Forelimb muscle (tissue), 1 donor: ENCODE data around the gene USP11. TPM values are rescaled to one million over a fixed set of nuclear protein-coding genes. Genes with fewer than 3 reads are reported as not detected.
A peak's percentile ranks its signal among the peaks of the same experiment; 100 is the strongest.

Experiments used
- DNase-seq: peaks from one replicate; pipeline ENCODE4 v3.0.0-alpha.2; 2013; ENCODE audit warnings: low read depth
- polyA plus RNA-seq: library from polyadenylated mRNA; unstranded; fragments of 120-200 nt; gene quantifications from one replicate; pipeline ENCODE4 v1.2.1, GENCODE V29; 2013; ENCODE audit not compliant: insufficient read length

Gene USP11
- polyA plus RNA-seq, 1 donor, result 94.3 TPM

DNA sequence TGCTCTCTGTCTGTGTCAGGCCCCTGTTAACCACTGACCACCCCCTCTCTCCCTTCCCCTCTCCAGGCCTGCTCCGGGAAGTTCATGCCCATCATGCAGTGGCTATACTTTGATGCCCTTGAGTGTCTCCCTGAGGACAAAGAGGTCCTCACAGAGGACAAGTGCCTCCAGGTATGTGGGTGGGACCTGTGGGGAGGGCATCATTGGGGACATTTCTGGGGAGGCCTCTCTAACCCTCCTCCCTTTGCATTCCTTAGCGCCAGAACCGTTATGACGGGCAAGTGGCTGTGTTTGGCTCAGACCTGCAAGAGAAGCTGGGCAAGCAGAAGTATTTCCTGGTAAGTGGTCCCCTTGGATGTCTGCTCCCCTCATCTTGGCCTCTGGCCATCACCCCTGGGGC is 29.9 kb upstream of the USP11 start:
- DNase-seq, result no peak

- no peak for DNase-seq
Observed at GRCh38 chrX:47204970-47205369, 27.8 kb upstream of the USP11 start.

GRCh38 chrX:47206316-47206715 is 26.5 kb upstream of the USP11 start:
- no peak for DNase-seq

- no peak for DNase-seq
Observed at GRCh38 chrX:47208108-47208507, 24.7 kb upstream of the USP11 start.

GRCh38 chrX:47209508-47210238 is 23.1 kb upstream of the USP11 start:
- DNase-seq, result no peak

GRCh38 chrX:47210661-47211425 is 22.0 kb upstream of the USP11 start:
- no peak for DNase-seq

GRCh38 chrX:47212381-47213293 is 20.2 kb upstream of the USP11 start:
- no peak for DNase-seq

DNA sequence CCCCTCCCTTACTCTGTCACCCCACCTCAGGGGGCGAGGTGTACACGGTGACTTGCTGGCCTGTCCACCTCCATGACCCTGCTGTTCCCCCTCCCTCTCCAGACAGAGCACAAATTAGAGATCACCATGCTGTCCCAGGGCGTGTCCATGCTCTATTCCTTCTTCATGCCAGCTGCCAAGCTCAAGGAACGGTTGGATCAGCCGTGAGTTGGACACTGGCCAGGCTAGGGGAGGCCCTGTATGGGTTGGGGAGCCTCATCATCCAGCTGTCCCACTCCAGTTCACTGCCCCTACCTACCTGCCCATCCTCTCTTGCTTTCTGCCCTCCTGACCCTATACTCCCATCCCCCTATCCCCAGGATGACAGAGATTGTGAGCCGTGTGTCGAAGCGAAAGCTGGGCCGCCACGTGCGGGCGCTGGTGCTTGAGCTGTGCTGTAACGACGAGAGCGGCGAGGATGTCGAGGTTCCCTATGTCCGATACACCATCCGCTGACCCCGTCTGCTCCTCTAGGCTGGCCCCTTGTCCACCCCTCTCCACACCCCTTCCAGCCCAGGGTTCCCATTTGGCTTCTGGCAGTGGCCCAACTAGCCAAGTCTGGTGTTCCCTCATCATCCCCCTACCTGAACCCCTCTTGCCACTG is 18.3 kb upstream of the USP11 start:
- no peak for DNase-seq

DNA sequence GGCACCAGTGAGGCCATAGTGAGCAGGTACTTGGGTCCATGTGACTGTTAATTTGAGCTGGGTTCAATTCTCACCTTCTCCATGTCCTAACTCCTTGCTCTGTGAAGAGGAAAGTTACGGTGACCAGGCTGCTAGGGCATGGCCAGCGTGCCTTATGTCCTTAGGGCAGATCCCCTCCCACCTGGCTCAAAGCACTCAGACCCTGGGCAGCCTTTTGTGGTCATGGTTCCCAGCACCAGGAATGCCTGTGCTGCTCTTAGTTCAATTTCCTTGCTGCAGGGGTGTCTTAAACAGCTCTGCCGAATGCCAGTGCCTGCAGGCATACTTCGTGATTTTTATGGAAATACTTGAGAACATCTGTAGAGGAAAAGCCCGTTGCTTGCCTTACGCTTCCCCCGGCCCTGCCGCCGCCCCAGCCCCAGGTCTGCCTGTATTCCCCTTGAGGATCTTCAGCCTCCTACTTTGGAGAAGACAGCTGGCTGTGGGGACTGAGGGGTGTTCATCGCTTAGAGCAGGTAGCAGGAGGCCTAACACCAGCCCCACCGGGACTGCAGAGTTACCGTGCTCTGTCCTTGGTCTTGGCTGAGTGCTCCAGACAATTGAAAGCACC is 17.4 kb upstream of the USP11 start:
- no peak for DNase-seq

- DNase-seq, result no peak
Observed at GRCh38 chrX:47216393-47216925, 16.4 kb upstream of the USP11 start.

DNA sequence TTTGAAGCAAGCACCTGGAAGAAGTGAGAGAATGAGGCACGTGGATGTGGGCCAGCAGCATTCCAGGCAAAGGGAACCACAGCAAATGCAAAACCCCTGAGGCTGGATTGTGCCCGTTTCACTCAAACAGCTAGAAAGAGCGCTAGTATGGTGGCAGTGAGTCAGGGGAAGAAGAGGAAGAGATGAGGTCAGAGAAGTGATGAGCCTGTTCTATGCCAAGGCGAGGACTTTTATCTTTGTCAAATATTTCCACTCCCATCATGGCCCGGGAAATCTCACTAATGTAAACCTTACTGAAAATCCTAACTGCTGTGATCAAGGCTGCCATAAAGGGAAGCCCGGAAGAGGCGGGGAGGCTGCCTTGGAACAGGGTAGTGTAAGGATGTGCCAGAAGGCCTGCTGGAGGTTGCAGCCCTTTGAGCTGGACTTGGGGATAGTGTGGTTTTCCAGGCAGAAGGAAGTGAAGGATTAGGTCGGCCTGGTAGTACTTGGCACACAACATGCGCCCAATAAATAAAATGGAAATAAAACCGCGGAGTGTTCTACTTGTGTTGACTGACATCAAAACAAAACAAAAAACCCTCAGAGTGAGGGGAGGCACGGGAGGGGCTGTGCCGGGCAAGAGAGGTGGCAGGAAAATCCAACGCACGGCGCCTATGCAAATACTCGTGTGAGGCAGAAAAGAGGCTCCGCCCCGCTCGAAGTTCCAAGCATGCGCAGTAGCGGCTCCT is 15.5 kb upstream of the USP11 start:
- no peak for DNase-seq

GRCh38 chrX:47217852-47218279 is 14.9 kb upstream of the USP11 start:
- peak; percentile 97 for DNase-seq

DNA sequence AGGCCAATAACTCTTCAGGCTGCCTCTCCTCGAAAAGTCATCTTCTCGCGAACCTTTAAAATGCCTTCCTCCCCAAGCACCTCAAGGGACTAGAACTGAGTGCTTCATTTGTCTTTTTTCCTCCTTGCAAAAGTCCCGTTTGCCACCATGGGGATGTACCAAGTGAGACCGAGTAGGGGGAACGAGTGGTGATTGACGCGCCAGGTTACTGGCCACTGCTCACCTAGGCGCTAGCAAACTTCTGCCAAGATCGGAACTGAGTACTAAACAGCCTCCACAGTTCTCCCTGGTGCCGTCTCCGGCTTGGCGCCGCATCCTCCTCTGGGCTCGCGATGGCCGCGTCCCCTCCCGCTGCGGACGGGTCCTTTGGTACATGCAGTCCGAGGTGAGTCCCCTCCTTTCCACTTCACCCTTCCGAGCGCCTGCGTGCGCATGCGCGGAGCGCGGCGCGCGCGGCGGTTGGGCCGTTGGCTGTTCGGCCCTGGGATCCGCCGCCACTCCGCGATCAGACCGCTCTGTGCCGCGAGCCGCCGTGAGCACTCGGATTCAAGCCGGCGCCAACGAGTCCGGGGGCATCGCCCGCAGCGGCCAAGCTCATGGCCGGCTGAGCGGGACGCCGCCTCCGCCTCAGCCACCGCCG is 14.4 kb upstream of the USP11 start, which contains the start of gene CDK16:
Gene CDK16 (plus strand): TSS at position 402 of the 640 bp plus-strand sequence. CDS start 4,877 bp downstream, outside the sequence.
- peak; percentile 83 for DNase-seq

GRCh38 chrX:47218920-47219815 is 13.6 kb upstream of the USP11 start:
- no peak for DNase-seq

GRCh38 chrX:47221756-47222155 is 11.1 kb upstream of the USP11 start:
- DNase-seq, result no peak

DNA sequence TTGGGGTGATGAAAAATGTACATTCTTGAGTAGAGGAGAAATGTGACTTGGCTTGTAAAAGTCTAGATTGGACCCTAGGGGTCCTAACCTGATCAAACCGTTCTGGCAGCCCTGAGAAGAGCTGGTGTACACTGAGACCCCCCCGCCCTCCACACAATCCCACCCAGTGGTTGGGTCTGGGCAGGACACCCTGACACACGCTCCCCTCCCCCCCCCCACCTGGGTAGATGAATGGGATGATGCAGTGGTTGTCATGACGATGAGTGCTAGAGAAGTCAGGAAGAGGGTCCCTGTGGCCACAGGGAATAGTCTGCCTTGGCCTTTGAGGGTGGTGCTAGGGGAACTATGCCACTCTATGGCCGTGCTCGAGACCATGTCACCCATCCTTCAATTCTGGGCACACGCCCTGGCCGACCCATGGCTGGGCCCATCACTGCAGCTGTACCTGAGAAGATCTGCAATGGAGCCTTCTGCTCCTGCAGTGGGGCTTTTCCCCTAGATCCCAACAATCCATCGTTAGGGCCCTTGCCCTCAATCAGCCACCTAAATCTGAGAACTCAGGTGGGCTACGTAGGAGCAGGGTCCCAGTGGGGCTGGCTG is 10.0 kb upstream of the USP11 start:
- no peak for DNase-seq

DNA sequence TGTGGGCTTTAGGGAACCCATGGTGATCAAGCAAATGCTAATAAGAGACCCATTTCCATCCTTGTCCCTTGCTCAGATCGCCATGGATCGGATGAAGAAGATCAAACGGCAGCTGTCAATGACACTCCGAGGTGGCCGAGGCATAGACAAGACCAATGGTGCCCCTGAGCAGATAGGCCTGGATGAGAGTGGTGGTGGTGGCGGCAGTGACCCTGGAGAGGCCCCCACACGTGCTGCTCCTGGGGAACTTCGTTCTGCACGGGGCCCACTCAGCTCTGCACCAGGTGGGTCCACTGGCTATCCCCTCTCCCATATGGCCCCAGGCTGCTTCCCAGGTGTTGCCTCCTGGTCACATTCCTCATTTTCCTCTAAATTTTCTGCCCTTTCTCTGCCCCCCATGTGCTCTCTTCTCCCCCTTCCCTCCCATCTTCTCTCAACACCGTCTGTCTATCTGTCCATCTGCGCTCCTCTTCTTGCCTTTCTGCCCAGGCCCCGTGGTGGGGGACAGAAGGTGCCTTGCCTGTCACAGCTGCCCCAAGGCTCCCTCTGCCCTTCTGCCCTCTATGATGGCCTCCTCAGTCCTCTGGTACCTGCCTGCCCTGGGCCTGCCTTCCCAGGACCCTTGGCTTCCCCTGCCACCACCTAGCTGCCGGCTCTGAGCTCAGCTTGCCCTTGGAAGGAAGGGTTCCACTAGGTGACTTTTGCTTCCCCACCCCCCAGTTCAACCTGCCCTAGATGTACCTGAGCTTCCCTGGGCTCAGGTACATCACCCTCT is 9.1 kb upstream of the USP11 start:
- DNase-seq, result no peak
